T follicular helper cell (primary cell): ENCODE results near the gene TMC6.
"Not testable (repeated sequence)": the region's sequence is repeated elsewhere in the genome, so short reads cannot be mapped to it uniquely, and the experiment has no call there.

ENCODE experiments used
- DNase-seq: peaks from one replicate; pipeline ENCODE4 v3.0.0-alpha.2; 2020; ENCODE audit warnings: low read depth

TMC6 gene

DNA sequence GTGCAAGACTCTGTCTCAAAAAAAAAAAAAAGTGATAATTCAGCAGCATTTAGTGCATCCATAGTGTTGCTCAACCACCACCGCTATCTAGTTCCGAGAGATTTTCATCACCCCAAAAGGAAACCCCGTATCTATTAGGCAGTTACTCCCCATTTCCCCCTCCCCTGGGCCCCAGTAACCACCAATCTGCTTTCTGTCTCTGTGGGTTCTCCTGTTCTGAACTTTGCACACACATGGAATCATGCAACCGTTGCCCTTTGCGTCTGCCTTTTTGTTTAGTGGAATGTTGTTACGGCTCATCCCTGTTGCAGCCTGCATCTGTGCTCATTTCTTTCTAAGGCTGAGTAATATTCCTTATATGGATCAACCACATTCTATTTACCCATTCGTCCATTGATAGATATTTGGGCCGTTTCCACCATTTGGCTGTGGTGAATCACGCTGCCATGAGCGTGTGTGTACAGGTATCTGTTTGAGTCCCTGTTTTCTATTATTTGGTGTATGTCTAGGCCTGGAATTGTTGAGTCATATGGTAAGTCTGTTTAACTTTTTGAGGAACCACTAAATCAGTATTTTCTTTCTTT, 31.1 kb upstream of the TMC6 start:
- no peak for DNase-seq

DNA sequence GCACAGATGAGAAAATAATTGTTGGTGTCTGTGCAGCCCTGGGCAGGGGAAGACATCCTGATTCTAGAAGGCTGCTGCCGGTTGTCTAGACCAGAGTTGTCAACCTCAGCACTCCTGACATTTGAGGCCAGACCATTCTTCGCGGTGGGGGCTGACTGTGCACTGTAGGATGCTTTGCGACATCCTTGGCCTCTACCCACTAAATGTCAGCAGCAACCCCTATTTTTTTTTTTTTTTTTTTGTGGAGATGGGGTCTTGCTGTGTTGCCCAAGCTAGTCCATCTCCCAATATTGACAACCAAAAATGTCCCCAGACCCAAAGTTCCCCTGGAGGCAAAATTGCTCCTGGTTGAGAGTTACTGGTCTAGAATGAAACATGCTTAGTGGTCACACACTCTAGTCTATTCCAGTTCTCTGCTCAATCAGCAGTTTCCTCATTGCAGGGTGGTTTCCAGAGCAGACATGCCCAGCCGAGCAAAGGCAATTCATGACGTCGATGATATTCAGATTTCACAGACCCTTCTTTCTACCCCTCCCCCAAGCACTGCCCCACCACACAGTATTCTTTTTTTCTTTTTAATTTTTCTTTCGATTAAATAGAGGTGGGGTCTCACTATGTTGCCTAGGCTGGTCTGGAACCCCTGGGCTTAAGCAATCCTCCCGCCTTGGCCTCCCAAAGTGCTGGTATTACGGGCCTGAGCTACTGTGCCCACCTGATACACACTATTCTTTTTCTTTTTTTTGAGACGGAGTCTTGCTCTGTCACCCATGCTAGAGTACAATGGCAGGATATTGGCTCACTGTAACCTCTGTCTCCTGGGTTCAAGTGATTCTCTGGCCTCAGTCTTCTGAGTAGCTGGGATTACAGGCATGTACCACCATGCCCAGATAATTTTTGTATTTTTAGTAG, 26.6 kb upstream of the TMC6 start:
- no peak for DNase-seq

DNA sequence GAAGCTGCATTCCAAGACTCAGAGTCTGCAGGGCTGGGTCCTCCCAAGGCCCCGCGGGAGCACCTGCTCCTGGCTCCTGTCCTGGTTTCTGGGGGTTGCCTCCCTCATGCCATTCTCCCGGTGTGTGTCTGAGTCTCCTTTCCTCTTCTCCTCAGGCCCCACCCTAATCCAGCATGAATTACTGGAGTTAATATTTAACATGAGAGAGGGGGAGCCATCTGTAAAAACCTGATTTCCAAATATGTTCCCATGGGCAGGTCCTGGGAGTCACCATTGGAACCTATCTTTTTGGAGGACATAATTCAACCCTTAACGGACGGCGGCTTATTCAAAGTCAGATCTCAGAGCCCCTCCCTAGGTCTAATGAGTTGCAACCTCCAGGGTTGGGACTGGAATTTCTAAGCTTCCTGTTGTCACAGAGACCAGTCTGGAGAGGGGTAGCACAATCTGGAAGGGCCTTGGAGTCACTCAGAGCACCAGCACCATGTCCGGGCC, 23.0 kb upstream of the TMC6 start:
- DNase-seq, result no peak

- DNase-seq, result no peak
Measured at GRCh38 chr17:78148286-78149016, 19.9 kb upstream of the TMC6 start.

- no peak for DNase-seq
Measured at GRCh38 chr17:78147315-78147998, 18.9 kb upstream of the TMC6 start.

- DNase-seq, result no peak
Measured at GRCh38 chr17:78146881-78147280, 18.3 kb upstream of the TMC6 start.

DNA sequence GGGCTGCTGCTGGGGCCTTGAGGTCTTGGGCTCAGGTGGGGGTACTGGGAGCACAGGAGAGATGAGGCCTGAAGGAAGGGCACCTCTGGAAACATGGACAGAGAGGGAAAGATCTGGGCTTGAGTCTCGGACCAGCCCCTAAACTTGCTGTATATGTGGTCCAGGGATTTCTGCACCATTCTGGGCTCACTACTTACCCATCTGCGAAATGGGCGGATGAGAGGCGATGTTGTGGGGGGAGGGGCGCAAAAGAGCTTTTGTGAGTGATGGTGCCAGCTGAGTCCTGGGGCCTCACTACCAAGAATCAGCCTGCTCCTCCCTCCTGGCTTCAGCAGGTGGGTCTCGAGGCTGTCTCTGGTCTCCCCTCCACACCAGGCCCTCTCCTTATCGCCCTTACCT, 17.9 kb upstream of the TMC6 start:
- no peak for DNase-seq

DNA sequence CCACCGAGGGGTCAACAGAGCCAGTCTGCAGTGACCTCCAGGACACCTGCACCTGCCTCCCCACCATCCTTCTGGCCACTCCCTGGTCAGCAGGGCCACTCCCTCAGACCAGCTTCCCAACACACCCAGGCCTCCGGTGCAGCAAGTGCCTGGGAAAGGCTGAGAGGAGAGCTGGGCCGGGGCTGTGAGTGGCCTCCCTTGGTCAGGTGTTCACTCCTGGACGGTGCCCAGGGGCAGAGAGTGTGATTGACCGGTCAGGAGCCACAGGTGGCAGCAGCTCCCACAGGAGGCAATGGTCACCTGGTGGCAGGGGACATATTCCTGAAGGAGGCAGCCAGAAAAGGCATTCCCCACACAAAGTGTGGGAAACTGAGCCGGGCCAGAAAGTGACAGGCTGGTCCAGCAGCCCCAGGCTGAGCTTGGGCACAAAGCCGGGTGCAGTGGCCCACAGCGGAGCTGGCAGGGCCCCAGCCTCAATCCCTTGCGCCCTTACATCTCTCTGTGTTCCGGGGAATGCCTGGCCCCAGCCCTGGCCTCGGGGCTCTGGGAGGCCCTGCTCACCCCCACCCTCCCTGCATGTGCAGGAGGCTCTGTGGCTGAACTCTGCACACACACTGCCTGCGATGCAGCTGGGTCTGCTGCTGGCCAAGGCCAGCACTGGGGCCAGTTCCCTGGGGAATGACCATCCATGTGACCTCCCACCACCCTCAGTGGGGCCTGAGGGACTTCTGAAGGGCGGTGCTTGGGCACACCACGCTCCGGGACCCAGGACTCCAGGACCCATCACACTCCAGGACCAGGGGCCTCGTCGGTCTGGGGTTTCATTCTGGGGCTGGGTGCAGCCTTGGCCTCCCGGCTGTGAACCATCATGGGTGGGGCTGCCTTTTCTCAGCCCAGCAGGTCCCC, 16.4 kb upstream of the TMC6 start:
- no peak for DNase-seq

- DNase-seq, result no peak
Measured at GRCh38 chr17:78144147-78144719, 15.7 kb upstream of the TMC6 start.

DNA sequence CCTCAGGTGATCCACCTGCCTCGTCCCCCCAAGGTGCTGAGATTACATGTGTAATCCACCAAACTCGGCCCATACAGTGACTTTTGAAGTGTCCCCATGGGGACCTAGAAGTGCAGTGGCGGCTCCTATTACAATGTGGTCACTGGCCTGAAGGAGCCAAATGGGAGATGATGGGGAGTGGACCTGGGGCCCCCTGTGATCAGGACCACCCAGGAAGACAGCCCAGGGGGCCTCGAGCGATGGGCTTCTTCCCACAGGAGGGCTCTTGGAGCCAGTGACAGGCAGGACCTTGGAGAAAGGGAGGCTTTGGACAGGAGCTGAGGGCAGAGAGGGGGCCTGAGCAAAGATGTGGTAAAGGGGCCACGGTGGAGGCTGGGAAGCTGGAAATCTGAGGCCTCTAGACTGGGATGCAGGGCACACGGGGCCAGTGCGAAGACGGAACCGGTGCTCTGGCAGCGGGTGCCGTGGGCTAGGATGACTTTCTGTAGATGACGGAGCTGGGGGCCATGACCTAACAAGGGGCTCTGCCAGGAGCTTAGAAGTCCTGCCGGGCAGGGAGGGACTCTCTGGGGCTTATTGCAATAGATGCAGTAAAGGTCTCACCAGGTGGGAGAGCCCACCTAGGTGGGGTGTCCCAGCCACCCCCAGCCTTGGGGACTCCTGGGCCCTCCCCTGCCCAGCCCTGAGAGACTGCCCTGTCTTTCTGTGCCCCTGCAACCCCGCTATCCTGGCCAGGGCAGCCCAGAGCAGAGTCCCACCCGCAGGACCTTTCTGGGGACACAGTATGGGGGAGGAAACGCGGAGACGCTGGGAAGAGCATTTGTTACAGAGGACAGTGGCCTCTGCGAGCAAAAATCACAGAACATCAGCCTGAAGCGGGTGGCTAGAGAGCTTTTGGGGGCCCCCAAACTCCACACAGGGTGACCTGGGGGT, 14.9 kb upstream of the TMC6 start:
- no peak for DNase-seq

GRCh38 chr17:78142119-78142861, 13.7 kb upstream of the TMC6 start:
- no peak for DNase-seq

DNA sequence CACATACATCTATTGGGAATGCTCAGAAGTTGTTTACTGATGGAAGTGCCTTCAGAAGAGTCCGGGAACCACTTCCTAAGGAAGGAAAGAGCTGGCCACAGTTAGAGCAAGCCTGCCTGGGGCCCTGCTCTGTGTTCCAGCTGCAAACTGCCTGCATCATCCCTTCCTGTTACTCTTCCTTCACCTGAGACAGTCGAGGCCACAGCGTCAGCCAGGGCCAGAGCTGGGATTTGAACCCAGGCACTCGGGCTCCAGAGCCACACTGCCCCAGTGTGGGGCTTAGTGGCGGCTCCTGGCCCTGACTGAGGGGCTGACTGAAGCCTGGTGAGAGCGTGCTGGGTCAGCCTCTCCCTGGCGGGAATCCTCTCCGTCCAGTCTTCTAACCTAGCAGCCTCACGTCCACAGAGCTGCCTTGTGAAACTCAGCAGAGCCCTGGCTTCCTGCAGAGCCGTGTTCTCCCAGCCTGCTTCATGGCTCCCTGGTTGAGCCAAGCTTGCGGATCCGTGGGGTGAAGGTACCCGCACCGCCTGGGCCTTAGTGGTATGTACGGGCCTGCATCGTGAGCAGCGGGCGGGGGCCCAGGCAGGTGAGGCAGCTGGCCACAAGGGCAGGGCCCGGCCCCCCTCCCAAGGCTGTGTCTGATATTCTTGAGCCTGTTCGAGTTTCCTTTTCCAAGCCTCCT, 13.0 kb upstream of the TMC6 start:
- DNase-seq, result no peak

DNA sequence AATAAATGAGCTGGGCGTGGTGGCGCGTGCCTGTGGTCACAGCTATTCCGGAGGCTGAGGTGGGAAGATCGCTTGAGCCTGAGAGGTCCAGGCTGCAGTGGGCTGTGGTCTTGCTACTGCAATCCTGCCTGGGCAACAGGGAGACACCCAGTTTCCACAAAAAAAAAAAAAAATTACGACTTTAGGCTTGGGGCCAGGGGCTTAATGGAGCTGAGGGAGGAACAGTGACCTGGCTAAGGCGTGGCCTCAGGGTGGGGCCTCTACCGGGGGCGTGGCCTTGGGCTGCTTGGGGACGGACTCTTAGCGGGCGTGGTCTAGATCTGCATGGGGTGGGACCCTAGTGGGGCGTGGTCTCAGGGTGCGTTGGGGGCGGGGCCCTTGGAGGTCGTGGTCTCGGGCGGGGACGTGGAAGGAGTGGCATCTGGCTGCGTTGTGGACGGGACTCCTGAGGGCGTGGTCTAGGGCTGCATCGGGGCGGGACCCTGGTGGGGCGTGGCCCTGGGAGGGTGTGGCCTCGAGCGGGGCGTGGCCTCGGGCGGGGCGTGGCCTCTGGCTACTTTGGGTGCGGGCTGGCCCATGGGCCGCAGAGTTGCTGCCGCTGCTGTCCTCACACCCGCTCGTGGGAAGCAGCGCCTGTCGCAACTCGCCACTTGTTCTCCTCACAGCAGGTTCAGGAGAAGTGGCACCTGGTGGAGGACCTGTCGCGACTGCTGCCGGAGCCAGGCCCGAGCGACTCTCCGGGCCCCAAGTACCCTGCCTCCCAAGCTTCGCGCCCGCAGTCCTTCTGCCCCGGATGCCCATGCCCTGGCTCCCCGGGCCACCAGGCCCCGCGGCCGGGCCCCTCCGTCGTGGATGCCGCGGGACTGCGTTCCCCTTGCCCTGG, 11.9 kb upstream of the TMC6 start:
- peak; percentile 92 for DNase-seq

GRCh38 chr17:78139861-78140168, 11.3 kb upstream of the TMC6 start:
- DNase-seq, result not testable (repeated sequence)

- DNase-seq, result no peak
Measured at GRCh38 chr17:78138204-78139060, 9.9 kb upstream of the TMC6 start.
